Measurements from ENCODE around the gene SATL1. TPM values are rescaled to one million over a fixed set of nuclear protein-coding genes. Genes with fewer than 3 reads are reported as not detected.
"Not testable (repeated sequence)": the region's sequence is repeated elsewhere in the genome, so short reads cannot be mapped to it uniquely, and the experiment has no call there.

SATL1 gene
- not detected in 2 replicates for total RNA-seq

- peak within 1 kb of the TSS; percentile 66 for H3K4me3 ChIP-seq (ENCODE audit: insufficient read depth, low read length)
- no peaks in the 10 kb centered on the region for H3K4me1 ChIP-seq (ENCODE audit: insufficient read depth, low read length)
- no peaks in the 10 kb centered on the region for H3K27me3 ChIP-seq (ENCODE audit: insufficient read depth, low read length)
- no peaks in the 10 kb centered on the region for H3K9me3 ChIP-seq (ENCODE audit: low read depth, low read length)
- no peak within 1 kb of the TSS for H3K27ac ChIP-seq (ENCODE audit: low read depth, low read length)
- no peaks in the 10 kb centered on the region for H4K20me1 ChIP-seq (ENCODE audit: insufficient read depth, low read length)
- peak; percentile 82 for DNase-seq (ENCODE audit: insufficient read length, low spot score, missing footprints)
- no peaks in the 10 kb centered on the region for H3K79me2 ChIP-seq (ENCODE audit: insufficient read depth, low read length)
- peak within 1 kb of the TSS; percentile 87 for H2AFZ ChIP-seq (ENCODE audit: low read length)
- H3K4me2 ChIP-seq (ENCODE audit: insufficient read depth, low read length): peak within 1 kb of the TSS; percentile 66
- no peaks in the 10 kb centered on the region for H3K36me3 ChIP-seq (ENCODE audit: insufficient read depth, low read length)
- TF ChIP-seq CTCF (IDR thresholded peaks at IDR 0.05; ENCODE audit: extremely low read depth, low read depth, low read length): no peak
Measured at GRCh38 chrX:85243761-85244449, at the start of gene SATL1, which contains the start of gene ZNF711. Gene SATL1, minus strand, starts transcription at chrX:85243779. Its CDS starts 134,811 bp downstream, at chrX:85108968. Gene ZNF711, plus strand, starts transcription at chrX:85243991. Its CDS starts 3,582 bp downstream, at chrX:85247573.

- Histone ChIP-seq H4K20me1 (ENCODE audit: insufficient read depth, low read length) (no peaks in the 10 kb centered on the region), H3K9me3 (ENCODE audit: low read depth, low read length) (no peaks in the 10 kb centered on the region), H3K27ac (ENCODE audit: low read depth, low read length) (no peak overlapping the region), H3K4me1 (ENCODE audit: insufficient read depth, low read length) (no peaks in the 10 kb centered on the region), H3K4me2 (ENCODE audit: insufficient read depth, low read length) (no peak overlapping the region), H3K4me3 (ENCODE audit: insufficient read depth, low read length) (no peak overlapping the region), H3K79me2 (ENCODE audit: insufficient read depth, low read length) (no peaks in the 10 kb centered on the region), H3K36me3 (ENCODE audit: insufficient read depth, low read length) (no peaks in the 10 kb centered on the region), H3K27me3 (ENCODE audit: insufficient read depth, low read length) (no peaks in the 10 kb centered on the region), H2AFZ (ENCODE audit: low read length) (no peak overlapping the region)
- TF ChIP-seq CTCF (IDR thresholded peaks at IDR 0.05; ENCODE audit: extremely low read depth, low read depth, low read length): no peak
- peak; percentile 25 for DNase-seq (ENCODE audit: insufficient read length, low spot score, missing footprints)
Measured at GRCh38 chrX:85288992-85289723, 45.6 kb upstream of the SATL1 start.

- H3K4me3 ChIP-seq (ENCODE audit: insufficient read depth, low read length); H2AFZ ChIP-seq (ENCODE audit: low read length); DNase-seq (ENCODE audit: insufficient read length, low spot score, missing footprints); H3K27ac ChIP-seq (ENCODE audit: low read depth, low read length); H3K79me2 ChIP-seq (ENCODE audit: insufficient read depth, low read length); H3K36me3 ChIP-seq (ENCODE audit: insufficient read depth, low read length); H4K20me1 ChIP-seq (ENCODE audit: insufficient read depth, low read length); H3K27me3 ChIP-seq (ENCODE audit: insufficient read depth, low read length); H3K4me2 ChIP-seq (ENCODE audit: insufficient read depth, low read length); H3K9me3 ChIP-seq (ENCODE audit: low read depth, low read length); H3K4me1 ChIP-seq (ENCODE audit: insufficient read depth, low read length): not testable (repeated sequence)
Measured at GRCh38 chrX:85285286-85285685, 41.7 kb upstream of the SATL1 start.

- Histone ChIP-seq H3K4me1 (ENCODE audit: insufficient read depth, low read length) (no peaks in the 10 kb centered on the region), H3K4me2 (ENCODE audit: insufficient read depth, low read length) (peak overlapping the region; percentile 66), H4K20me1 (ENCODE audit: insufficient read depth, low read length) (no peaks in the 10 kb centered on the region), H3K27me3 (ENCODE audit: insufficient read depth, low read length) (no peaks in the 10 kb centered on the region), H3K9me3 (ENCODE audit: low read depth, low read length) (no peaks in the 10 kb centered on the region), H3K79me2 (ENCODE audit: insufficient read depth, low read length) (no peaks in the 10 kb centered on the region), H2AFZ (ENCODE audit: low read length) (peak overlapping the region; percentile 87), H3K27ac (ENCODE audit: low read depth, low read length) (no peak overlapping the region), H3K36me3 (ENCODE audit: insufficient read depth, low read length) (no peaks in the 10 kb centered on the region), H3K4me3 (ENCODE audit: insufficient read depth, low read length) (peak overlapping the region; percentile 66)
- TF ChIP-seq CTCF (IDR thresholded peaks at IDR 0.05; ENCODE audit: extremely low read depth, low read depth, low read length): no peak
- DNase-seq (ENCODE audit: insufficient read length, low spot score, missing footprints): peak; percentile 65
Measured at GRCh38 chrX:85244450-85245211, 1.1 kb upstream of the SATL1 start.

Data from osteoblast (primary cell).